Gastrocnemius medialis (tissue), 4 donors: ENCODE data around the gene RFNG.

ENCODE experiments used
- CTCF ChIP-seq, 5 experiments: fragments of 450-650 bp in 3 of 5; fragments of 200-600 bp in 2 of 5; sonication (generic) in 2 of 5; IDR thresholded peaks in 4 of 5; conservative IDR thresholded peaks in 1 of 5; 1 replicate in 4 of 5; 2 replicates in 1 of 5; pipeline ENCODE4 v1.5.1; 2016 to 2019; ENCODE audit warnings: antibody characterized with exemption in 5 of 5, mild to moderate bottlenecking in 3 of 5, moderate library complexity in 3 of 5
- POLR2A ChIP-seq, 2 donors: fragments of 450-650 bp; IDR thresholded peaks; one replicate each; pipeline ENCODE4 v1.6.1; 2017; ENCODE audit warnings: antibody characterized with exemption in 2 of 2, mild to moderate bottlenecking in 2 of 2, moderate library complexity in 2 of 2

- TF ChIP-seq POLR2A (IDR thresholded peaks at IDR 0.05) (no peak), CTCF (IDR thresholded peaks at IDR 0.05 in 4 of 5, conservative IDR thresholded peaks at IDR 0.05 in 1 of 5) (no peak)
Measured at GRCh38 chr17:82045936-82046484, 5.6 kb downstream of the RFNG start.
